Neural progenitor cell (in vitro differentiated cells): ENCODE data around the gene PTPRU. TPM values are rescaled to one million over a fixed set of nuclear protein-coding genes. Genes with fewer than 3 reads are reported as not detected.
"Not testable (repeated sequence)": the region's sequence is repeated elsewhere in the genome, so short reads cannot be mapped to it uniquely, and the experiment has no call there.

Experiments used
- DNase-seq: peaks from one replicate; pipeline ENCODE4 v3.0.0-alpha.2; 2016; ENCODE audit warnings: low spot score
- H2AFZ ChIP-seq: fragments of 200-600 bp; sonication (generic); replicated peaks from 2 replicates; pipeline ENCODE4 v1.6.1; 2016; ENCODE audit warnings: antibody characterized with exemption
- H3F3A ChIP-seq: fragments of 200-600 bp; sonication (generic); 2 replicates; pipeline ENCODE4 v1.6.1; 2016; ENCODE audit warnings: antibody characterized with exemption, low read depth
- H3K27ac ChIP-seq: fragments of 200-600 bp; sonication (generic); 2 replicates; pipeline ENCODE4 v1.5.1; 2016; ENCODE audit warnings: mild to moderate bottlenecking
- H3K27me3 ChIP-seq: fragments of 200-600 bp; sonication (generic); 2 replicates; pipeline ENCODE4 v1.6.1; 2016; ENCODE audit warnings: mild to moderate bottlenecking, moderate library complexity
- H3K36me3 ChIP-seq: fragments of 200-600 bp; sonication (generic); 2 replicates; pipeline ENCODE4 v1.5.1; 2016
- H3K4me1 ChIP-seq: fragments of 200-600 bp; sonication (generic); 2 replicates; pipeline ENCODE4 v1.6.1; 2016; ENCODE audit warnings: mixed run types
- H3K4me2 ChIP-seq: fragments of 200-600 bp; sonication (generic); 2 replicates; pipeline ENCODE4 v1.6.1; 2016
- H3K4me3 ChIP-seq: fragments of 200-600 bp; sonication (generic); 2 replicates; pipeline ENCODE4 v1.5.1; 2016
- H3K79me2 ChIP-seq: fragments of 200-600 bp; sonication (generic); 2 replicates; pipeline ENCODE4 v1.6.1; 2016; ENCODE audit warnings: low read depth
- H3K9ac ChIP-seq: fragments of 200-600 bp; sonication (generic); 2 replicates; pipeline ENCODE4 v1.6.1; 2016
- H3K9me3 ChIP-seq: fragments of 200-600 bp; sonication (generic); 2 replicates; pipeline ENCODE4 v1.5.1; 2016; ENCODE audit warnings: low read depth
- H4K20me1 ChIP-seq: fragments of 200-600 bp; sonication (generic); 2 replicates; pipeline ENCODE4 v1.6.1; 2016; ENCODE audit warnings: low read depth
- H3K27ac Mint-ChIP-seq: 3 replicates; pipeline ENCODE4 v1.8.0; 2021; ENCODE audit warnings: mixed read lengths
- H3K27me3 Mint-ChIP-seq: 2 replicates; pipeline ENCODE4 v1.8.0; 2022; ENCODE audit warnings: low read depth, mild to moderate bottlenecking, inconsistent platforms, moderate library complexity, mixed read lengths; ENCODE audit not compliant: insufficient read depth
- H3K36me3 Mint-ChIP-seq: 3 replicates; pipeline ENCODE4 v1.8.0; 2021; ENCODE audit warnings: mixed read lengths
- H3K4me1 Mint-ChIP-seq: 3 replicates; pipeline ENCODE4 v1.8.0; 2021; ENCODE audit warnings: mixed read lengths
- H3K4me3 Mint-ChIP-seq: 3 replicates; pipeline ENCODE4 v1.8.0; 2021; ENCODE audit warnings: mild to moderate bottlenecking, moderate library complexity, mixed read lengths
- H3K9me3 Mint-ChIP-seq: 3 replicates; pipeline ENCODE4 v1.8.0; 2020; ENCODE audit warnings: mixed read lengths
- CTCF ChIP-seq: fragments of 200-600 bp; sonication (generic); IDR thresholded peaks from 2 replicates; pipeline ENCODE4 v1.5.1; 2017; ENCODE audit warnings: antibody characterized with exemption, mild to moderate bottlenecking
- EZH2 ChIP-seq: fragments of 200-600 bp; sonication (generic); IDR thresholded peaks from 2 replicates; pipeline ENCODE4 v1.6.1; 2017; ENCODE audit warnings: antibody characterized with exemption, mild to moderate bottlenecking, moderate library complexity
- EZH2phosphoT487 ChIP-seq: fragments of 200-600 bp; sonication (generic); IDR thresholded peaks from 2 replicates; pipeline ENCODE4 v1.6.1; 2017; ENCODE audit warnings: antibody characterized with exemption
- total RNA-seq: library from RNA; depleted of rRNA; stranded (reverse); fragments of >200 nt; gene quantifications from 2 replicates; pipeline ENCODE4 v1.2.3, GENCODE V29; 2015; ENCODE audit warnings: low replicate concordance

PTPRU gene
- total RNA-seq, 1 donor from 2014 or later, result 29.5 TPM

GRCh38 chr1:29218223-29218622 lies 18.1 kb upstream of the PTPRU start:
- no peaks in the 10 kb centered on the region for H3F3A ChIP-seq
- H3K36me3 ChIP-seq, result no peaks in the 10 kb centered on the region
- H3K4me2 ChIP-seq, result no peak overlapping the region
- H2AFZ ChIP-seq, result no peak overlapping the region
- H3K36me3 Mint-ChIP-seq, result peaks cover 12% of the 10 kb centered on the region
- H3K4me3 Mint-ChIP-seq, result no peak overlapping the region
- H3K9ac ChIP-seq, result no peak overlapping the region
- no peaks in the 10 kb centered on the region for H3K4me1 ChIP-seq
- H3K27ac ChIP-seq, result no peak overlapping the region
- no peak for DNase-seq
- H3K27me3 ChIP-seq, result no peaks in the 10 kb centered on the region
- H3K4me1 Mint-ChIP-seq, result peaks cover 9% of the 10 kb centered on the region
- no peaks in the 10 kb centered on the region for H3K9me3 ChIP-seq
- no peaks in the 10 kb centered on the region for H4K20me1 ChIP-seq
- no peak overlapping the region for H3K4me3 ChIP-seq
- peaks cover 5% of the 10 kb centered on the region for H3K27me3 Mint-ChIP-seq
- H3K9me3 Mint-ChIP-seq, result no peaks in the 10 kb centered on the region
- H3K79me2 ChIP-seq, result no peaks in the 10 kb centered on the region
- no peak overlapping the region for H3K27ac Mint-ChIP-seq
- no peak for TF ChIP-seq EZH2phosphoT487
- TF ChIP-seq EZH2, result no peak
- TF ChIP-seq CTCF, result no peak

- Histone ChIP-seq H3K4me1 (no peaks in the 10 kb centered on the region), H3K9me3 (no peaks in the 10 kb centered on the region), H3K27ac (no peak overlapping the region), H3K27me3 (no peaks in the 10 kb centered on the region), H3F3A (no peaks in the 10 kb centered on the region), H3K4me3 (no peak overlapping the region), H4K20me1 (peaks cover 6% of the 10 kb centered on the region), H3K36me3 (no peaks in the 10 kb centered on the region), H3K79me2 (no peaks in the 10 kb centered on the region), H2AFZ (no peak overlapping the region), H3K4me2 (no peak overlapping the region), H3K9ac (no peak overlapping the region)
- H3K9me3 Mint-ChIP-seq, result no peaks in the 10 kb centered on the region
- H3K36me3 Mint-ChIP-seq, result peaks cover 4% of the 10 kb centered on the region
- peaks cover 13% of the 10 kb centered on the region for H3K4me1 Mint-ChIP-seq
- H3K4me3 Mint-ChIP-seq, result no peak overlapping the region
- TF ChIP-seq CTCF, result no peak
- TF ChIP-seq EZH2phosphoT487, result no peak
- TF ChIP-seq EZH2, result no peak
- H3K27ac Mint-ChIP-seq, result no peak overlapping the region
- no peak for DNase-seq
- peaks cover 5% of the 10 kb centered on the region for H3K27me3 Mint-ChIP-seq
Observed at GRCh38 chr1:29221296-29221695, 15.0 kb upstream of the PTPRU start.

DNA sequence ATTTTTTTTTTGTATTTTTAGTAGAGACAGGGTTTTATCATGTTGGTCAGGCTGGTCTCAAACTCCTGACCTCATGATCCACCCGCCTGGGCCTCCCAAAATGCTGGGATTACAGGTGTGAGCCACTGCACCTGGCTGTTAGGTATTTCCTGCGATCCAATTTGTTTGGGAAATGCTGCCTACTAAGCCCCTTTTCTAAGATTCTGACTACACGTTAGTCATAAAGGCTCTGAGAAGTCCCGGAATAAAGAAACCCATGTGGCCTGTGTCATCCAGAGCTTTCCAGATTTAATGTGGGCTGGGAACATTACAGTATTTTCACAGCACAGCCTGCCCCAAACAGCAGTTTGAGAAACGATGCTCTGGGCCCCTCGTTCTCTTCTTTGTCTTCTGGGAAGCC lies 14.1 kb upstream of the PTPRU start:
- not testable (repeated sequence) for H3K79me2 ChIP-seq, H3K9me3 ChIP-seq, H3K4me3 ChIP-seq, H3K27ac ChIP-seq, H3K4me3 Mint-ChIP-seq, H3K36me3 ChIP-seq, H2AFZ ChIP-seq, H3K4me1 ChIP-seq, H3K4me2 ChIP-seq, H4K20me1 ChIP-seq, H3K36me3 Mint-ChIP-seq, H3K9me3 Mint-ChIP-seq, H3K9ac ChIP-seq, DNase-seq, H3K27ac Mint-ChIP-seq, H3F3A ChIP-seq, H3K27me3 Mint-ChIP-seq, H3K27me3 ChIP-seq
- peaks cover 13% of the 10 kb centered on the region for H3K4me1 Mint-ChIP-seq

GRCh38 chr1:29222686-29223085 lies 13.6 kb upstream of the PTPRU start:
- H3K27me3 Mint-ChIP-seq, result peaks cover 5% of the 10 kb centered on the region
- Histone ChIP-seq H3K4me1 (no peaks in the 10 kb centered on the region), H3K27me3 (no peaks in the 10 kb centered on the region), H3K36me3 (no peaks in the 10 kb centered on the region), H3K4me2 (no peak overlapping the region), H2AFZ (no peak overlapping the region), H3K79me2 (no peaks in the 10 kb centered on the region), H3K9ac (no peak overlapping the region), H3K4me3 (no peak overlapping the region), H3K27ac (no peak overlapping the region), H3K9me3 (no peaks in the 10 kb centered on the region), H4K20me1 (peaks cover 6% of the 10 kb centered on the region), H3F3A (no peaks in the 10 kb centered on the region)
- H3K4me1 Mint-ChIP-seq, result peaks cover 13% of the 10 kb centered on the region
- no peaks in the 10 kb centered on the region for H3K9me3 Mint-ChIP-seq
- no peak for TF ChIP-seq EZH2phosphoT487
- TF ChIP-seq EZH2, result no peak
- no peak for TF ChIP-seq CTCF
- H3K27ac Mint-ChIP-seq, result no peak overlapping the region
- H3K4me3 Mint-ChIP-seq, result no peak overlapping the region
- peaks cover 3% of the 10 kb centered on the region for H3K36me3 Mint-ChIP-seq
- DNase-seq, result no peak
